D341Med (cell line): Measurements from ENCODE around the gene GTF3A.
"Not testable (repeated sequence)": the region's sequence is repeated elsewhere in the genome, so short reads cannot be mapped to it uniquely, and the experiment has no call there.

Experiments used
- DNase-seq: peaks from one replicate; pipeline ENCODE4 v3.0.0; 2012; ENCODE audit warnings: low spot score

The GTF3A gene

DNA sequence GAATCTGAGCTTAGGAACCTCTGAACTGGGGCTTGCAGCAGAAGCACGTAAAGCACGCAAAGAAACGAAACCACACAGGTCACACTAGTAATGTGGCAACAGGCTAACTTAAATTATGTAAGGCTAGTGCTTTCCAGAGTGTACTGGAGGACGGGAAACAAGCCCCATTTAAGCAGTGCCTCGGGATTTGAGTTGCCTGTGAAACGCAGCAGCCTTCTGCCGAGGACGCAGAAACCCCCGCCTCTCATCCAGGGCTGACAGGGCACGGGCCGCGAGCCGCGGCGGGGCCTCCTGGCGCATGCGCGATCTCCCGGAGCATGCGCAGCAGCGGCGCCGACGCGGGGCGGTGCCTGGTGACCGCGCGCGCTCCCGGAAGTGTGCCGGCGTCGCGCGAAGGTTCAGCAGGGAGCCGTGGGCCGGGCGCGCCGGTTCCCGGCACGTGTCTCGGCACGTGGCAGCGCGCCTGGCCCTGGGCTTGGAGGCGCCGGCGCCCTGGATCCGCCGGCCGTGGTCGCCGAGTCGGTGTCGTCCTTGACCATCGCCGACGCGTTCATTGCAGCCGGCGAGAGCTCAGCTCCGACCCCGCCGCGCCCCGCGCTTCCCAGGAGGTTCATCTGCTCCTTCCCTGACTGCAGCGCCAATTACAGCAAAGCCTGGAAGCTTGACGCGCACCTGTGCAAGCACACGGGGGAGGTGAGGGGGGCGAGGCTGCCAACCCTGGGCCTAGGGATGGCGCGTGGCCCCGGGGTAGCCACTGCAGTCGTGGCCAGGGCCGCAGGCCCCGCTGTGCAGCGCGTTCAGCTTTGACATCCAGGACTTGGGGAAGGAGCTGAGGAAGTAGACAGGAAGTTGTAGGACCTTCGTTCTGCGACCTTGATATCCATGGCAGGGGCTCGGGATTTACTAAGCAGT lies at the start of gene GTF3A:
TSS of gene GTF3A (plus strand) at position 374 of the 912 bp plus-strand sequence.
- DNase-seq = peak; percentile 99

DNA sequence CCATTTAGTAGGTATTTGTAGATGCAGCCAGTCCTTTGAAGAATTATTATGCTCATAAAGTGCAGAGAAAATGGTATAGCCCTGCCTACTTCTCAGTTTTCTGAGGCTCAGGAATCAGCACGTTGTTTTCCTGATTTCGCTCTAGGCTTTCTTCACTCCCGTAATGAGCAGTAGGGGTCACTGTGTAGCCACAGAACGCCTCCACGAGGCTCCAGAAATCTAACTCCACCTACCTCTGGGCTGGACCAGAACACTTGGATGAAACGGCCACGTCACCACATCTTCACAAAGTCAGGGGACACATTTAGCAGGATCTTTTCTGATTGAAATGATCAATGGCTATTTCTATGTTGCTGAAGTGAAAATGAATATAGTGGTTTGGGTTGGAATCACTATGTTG lies 49.8 kb upstream of the GTF3A start:
- peak; percentile 74 for DNase-seq

DNA sequence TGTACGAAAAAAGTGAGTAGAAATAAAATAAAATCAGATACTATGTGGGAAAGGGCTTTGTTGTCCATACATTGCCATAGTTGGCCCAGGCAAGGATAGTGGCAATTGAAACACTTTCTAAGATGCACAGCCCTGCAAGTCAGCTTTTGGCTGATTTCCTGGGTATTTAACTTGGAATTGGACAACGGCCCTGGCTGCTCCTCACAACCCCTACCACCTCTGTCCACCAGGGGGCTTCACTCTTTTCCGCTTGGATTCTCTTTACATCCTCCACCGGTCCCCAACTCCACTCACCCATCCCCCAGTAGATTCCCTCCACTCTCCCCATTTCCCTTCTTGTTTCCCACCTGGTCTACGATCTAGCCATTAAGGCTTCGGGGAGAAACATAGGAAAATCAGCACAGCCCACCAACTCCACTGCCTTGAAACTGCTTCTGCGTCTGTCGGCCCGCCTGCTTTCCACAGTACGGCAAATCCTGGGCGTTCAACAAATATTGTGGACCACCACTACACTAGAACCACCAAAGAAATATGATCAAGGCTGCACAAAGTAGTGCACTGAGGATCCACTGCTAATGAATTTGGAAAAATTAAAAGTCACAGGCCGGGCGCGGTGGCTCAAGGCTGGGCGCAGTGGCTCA lies 48.6 kb upstream of the GTF3A start:
- DNase-seq = peak; percentile 80

DNA sequence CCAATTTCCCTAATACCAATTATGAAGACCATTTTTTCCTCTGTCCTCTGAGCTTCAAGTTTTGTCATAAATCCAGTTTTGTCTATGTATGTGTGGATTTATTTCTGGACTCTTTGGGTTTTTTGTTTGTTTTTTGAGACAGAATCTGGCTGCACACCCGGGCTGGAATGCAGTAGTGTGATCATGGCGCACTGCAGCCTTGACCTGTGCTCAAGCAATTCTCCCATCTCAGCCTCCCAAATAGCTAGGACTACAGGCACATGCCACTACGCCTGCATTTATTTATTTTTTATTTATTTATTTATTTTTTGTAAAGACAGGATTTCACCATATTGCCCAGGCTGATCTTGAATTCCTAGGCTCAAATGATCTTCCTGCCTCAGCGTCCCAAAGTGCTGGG lies 45.3 kb upstream of the GTF3A start:
- DNase-seq = no peak

DNA sequence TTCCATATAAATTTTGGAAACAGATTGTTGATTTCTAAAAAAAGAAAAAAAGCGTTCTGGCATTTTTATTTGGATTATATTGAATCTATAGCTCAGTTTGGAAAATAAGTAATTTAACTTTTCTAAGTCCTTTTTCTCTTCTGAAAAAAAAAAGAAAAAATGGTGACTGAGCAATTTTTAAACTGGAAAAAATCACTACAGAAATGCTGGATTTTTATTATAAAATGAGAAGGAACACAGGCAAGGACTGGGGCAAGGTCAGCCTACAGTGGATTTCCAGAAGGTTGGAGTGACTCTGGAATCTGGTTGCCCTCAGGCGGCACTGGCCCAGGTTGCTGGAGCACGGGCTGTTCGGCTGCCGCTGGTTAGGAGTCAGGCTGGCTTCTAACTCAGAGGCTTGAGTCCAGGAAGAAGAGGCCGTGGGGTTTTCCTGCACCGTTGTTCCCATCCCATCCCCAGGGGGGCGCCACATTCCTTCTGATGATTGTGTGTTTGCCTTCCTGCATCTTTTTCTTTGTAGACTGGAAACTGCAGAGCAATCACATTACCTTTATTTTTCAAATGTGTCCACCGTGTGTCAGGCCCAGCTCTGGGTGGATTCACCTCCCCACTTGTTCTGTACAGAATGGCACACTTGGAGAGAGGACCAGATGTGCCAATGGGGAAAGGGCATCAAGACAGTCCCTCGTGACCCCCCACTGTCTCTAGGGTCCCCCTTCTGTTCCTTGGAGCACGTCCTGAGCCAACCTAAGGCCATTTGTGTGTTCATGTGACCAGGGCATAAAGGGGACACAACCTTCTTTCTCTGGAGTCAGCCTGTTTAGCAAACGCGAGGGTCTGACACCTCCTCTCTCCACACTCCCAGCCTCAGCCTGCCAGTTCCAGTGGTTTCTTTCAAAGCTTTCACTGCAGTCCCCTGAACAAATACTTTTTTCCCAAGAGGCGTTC lies 44.5 kb upstream of the GTF3A start:
- DNase-seq = peak; percentile 60

DNA sequence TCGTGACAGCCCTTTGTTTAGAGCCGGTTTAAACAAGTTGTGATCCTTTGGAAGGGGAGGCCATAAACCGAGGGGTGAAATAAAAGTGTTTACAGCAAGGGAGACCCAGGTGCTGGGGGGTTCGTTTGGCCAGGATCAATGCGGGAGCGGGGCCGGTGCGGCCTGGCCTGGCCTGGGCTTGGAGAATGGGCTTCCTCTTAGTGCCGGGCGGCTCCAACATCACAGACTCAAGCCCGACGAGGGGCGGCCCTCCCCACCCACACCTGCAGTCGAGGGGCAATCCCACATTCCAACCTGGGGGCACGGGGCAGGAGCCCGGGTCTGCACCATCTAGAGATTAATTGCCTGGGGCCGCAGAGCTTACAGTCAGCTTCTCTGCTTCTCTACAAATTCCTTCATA lies 42.8 kb upstream of the GTF3A start:
- no peak for DNase-seq

DNA sequence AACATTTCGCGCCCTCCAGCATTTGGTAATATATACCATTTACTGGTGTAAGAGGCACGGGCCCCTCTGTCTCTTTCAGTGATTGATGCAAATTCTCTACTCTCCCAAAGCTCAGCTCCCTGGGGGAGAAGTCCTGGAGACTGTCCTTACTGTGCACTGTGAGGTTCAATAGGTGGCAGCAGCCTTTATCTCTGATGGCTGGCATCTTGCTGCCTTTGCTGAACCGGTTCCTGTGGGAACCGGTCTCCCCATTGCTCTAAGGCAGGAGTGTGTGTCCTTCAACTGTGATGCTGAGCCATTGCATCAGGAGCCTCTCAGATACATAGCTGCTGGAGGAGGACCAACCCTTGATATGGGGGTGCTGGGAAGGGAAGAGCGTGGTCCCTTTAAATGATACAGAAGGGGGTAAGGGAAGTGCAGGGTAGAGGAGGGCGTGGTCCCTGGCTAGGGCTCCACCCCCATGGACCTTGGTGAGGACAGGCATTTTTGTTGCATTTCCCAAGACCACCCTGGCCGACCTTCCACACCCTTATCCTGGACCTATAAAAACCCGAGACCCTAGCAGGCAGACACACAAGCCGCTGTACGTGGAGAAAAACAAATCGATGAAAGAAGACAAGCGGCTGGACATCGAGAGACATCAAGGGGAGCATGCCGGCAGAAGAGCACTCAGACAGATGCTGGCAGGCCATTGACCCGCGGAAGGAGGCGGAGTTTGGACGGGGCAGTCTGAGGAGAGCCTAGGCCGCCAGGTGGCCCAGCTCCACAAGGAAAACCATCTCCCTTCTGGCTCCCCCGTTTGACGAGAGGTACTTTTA lies 41.1 kb upstream of the GTF3A start:
- DNase-seq = no peak

DNA sequence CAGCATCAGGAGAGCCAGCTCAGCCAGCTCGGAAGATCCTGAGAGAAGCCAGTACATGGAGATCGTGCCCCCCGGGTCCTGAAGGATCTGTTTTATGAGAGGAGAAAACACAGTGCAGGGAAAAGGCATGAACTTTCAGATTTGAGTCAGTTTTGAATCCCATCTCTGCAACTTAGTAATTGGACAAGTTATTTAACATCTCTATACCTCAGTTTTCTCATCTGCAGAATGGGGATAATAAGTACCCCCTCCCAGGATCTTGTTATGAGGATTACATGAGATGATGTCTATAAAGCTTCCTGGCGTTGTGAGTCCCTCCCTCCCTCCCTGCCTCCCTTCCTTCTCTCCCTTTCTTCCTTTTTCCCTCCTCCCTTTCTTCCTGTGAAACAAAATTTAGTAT lies 40.1 kb upstream of the GTF3A start:
- no peak for DNase-seq

DNA sequence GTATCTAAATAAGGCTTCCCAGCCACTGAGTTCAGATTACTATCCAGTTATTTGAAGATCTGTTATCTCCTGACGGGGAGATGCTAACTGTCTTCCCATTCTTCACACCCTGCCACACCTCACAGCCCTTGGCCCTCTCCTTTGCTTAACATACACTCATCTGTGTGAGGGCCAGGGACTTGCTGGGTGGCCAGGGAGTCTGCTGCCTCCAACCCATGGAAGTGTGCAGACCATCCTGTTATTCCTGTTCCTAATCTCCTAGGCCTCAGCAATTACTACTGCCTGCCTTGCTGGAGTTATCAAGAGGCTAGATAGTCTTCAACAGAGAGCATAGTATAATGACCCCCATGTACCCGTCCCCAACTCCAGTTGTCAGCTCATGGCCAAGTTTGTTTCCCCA lies 36.2 kb upstream of the GTF3A start:
- DNase-seq = no peak

DNA sequence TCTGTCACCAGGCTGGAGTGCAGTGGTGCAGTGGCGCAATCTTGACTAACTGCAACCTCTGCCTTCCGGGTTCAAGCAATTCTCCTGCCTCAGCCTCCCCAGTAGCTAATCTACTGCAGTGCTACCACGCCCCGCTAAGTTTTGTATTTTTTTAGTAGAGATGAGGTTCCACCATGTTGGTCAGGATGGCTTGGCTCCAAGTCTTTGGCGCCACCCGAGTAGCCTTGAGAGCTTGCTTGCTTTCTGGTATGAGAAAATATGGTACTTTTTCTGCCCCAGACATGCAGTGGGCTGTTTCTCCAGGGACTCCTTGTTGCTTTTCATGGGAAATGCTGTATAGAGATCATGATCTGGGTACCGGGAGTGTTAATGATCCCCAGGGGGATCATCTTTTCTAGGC lies 34.5 kb upstream of the GTF3A start:
- no peak for DNase-seq

DNA sequence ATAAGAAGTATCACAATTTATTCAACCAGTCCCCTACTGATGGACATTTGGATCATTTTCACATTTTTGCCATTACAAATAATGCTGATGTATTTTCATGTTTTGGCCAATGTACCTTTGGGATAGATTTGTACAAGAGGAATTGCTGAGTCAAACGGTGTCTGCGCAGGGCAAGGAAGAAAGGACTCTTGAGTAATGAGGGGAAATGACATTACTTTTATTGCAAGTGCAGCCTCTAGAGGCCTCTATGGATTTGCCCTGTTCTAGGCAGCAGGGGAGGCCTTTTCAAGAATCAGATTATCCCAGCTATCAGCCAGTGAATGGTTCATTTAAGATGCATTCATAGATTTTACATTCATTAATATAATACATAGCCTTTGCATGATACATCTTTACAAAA lies 32.9 kb upstream of the GTF3A start:
- no peak for DNase-seq

DNA sequence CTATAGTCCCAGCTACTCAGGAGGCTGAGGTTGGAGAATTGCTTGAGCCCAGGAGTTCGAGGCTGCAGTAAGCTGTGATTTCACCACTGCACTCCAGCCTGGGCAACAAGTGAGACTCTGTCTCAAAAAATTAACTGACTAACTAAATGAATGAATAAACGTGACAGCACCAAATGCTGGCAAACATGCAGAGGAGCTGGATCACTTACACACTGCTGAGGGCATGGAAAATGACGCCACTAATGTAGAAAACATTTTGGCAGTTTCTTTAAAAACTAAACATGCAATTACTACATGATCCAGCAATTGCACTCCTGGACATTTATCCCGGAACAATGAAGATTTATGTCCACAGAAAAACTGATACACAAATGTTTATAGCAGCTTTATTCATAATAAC lies 31.3 kb upstream of the GTF3A start:
- DNase-seq = no peak

DNA sequence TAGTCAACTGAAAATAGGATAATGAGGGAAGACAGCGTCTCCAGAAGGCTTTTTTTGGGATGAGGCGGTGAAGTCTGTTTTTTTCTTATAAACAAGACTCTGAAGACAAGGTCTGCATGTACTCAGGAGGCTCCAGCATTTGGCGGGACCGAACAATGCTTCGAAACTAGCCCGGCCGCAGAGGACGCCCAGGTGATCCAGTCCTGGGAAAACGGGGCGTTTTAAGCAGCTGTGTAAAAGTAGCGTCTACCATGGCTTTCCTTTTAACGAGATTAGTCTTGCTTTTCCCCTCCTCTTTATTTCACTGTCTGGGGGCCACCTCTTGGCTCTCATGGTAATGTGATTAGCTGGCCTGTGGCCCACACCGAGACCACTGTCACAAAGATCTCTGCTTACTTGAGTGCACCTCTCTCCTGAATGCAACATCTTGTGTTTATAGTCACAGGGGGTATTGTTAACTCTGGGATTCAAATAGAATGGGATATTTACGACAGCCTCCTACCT lies 29.4 kb upstream of the GTF3A start:
- DNase-seq = no peak

DNA sequence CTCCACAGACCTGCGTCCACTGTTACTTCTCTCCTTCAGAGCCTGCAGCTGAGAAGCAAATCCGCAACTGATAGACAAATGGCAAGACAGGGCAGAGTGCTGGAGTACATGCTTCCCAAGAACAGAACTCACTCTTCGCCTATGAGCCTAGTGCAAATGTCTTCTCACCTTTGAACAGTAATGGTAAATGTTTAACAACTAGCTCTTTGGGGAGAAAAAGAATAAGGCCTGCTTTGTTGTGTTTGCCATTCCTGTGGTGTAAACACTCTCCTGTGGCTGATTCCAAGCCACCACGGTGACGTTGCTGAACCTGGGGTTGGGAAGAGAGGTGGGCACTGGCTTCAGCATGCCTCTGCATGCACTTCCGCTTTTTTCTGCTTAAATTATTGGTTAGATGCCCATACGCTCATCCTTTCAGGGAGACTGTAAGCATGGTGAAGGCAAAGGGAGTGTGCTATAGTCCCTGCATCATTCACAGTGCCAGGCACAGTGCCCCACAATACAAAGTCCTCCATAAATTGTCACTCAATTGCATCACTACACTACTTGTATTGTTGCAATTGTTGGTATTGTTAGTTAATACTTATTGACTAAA lies 28.1 kb upstream of the GTF3A start:
- DNase-seq = no peak

DNA sequence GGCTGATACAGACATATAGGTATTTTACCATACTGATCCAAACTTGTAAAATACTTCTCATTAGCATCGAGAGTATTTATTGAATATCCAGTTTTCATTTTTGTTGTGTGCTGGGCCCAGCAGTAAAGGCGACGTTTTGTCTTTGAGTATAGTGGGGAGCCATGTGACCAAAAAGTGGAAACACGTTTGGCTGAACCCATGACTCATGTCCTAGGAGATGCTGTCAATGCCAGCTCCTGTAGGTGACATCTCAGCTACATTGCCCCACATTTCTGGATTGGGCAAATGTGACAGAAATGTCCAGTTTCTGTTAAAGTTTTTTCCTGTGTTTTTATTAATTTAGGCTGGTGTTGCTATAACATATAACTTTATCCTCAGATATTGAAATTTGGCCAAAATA lies 26.1 kb upstream of the GTF3A start:
- no peak for DNase-seq

DNA sequence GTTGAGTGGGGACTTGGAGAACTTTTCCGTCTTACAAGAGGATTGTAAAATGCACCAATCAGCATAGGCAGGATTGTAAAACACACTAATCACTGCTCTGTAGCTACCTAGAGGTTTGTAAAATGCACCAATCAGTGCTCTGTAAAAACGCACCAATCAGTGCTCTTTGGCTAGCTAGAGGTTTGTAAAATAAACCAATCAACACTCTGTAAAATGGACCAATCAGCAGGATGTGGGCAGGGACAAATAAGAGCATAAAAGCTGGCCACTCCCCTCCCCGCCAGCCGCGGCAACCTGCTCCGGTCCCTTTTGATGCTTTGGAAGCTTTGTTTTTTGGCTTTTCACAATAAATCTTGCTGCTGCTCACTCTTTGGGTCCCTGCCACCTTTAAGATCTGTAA lies 24.0 kb upstream of the GTF3A start:
- not testable (repeated sequence) for DNase-seq

DNA sequence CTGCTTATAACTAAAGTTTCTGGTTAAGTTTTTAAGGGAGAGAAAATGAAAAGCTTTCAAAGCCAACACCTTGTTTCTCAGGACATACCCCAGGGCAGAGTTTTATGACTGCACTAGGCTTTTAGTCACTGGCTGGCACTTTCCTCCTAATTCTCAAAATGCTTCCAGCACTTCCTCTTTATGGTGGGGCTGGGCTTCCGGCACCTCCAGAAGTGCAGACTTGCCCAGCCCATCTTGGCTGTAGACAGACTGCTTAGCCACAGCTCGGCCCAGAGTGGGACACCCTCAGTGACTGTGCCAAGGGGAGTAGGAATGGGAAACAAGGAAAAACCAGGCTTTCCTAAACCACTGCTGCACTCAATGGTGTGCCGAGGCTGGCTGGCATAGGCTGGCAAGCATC lies 23.2 kb upstream of the GTF3A start:
- DNase-seq = no peak

DNA sequence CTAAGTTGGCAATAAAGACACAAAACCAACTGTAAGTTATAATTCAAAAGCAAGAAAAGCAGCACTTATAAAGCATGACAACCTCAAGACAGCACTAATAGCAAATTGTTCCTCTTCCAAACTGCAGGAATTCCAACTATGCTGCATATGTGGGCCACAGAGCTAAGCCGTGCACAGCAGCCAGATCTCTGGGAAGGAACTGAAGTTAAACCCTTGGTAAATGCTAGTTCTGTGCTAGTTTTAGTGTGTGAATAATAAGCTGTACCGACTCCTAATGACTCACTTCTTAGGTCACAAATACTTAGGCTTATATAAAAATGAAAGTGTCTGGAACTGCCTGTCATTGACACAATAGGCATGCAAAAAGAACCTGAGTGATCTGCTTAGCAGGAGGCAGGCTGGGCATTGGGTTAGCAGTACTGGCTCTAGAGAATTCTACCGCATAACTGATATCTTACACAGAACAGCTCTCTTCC lies 21.2 kb upstream of the GTF3A start:
- DNase-seq = no peak

DNA sequence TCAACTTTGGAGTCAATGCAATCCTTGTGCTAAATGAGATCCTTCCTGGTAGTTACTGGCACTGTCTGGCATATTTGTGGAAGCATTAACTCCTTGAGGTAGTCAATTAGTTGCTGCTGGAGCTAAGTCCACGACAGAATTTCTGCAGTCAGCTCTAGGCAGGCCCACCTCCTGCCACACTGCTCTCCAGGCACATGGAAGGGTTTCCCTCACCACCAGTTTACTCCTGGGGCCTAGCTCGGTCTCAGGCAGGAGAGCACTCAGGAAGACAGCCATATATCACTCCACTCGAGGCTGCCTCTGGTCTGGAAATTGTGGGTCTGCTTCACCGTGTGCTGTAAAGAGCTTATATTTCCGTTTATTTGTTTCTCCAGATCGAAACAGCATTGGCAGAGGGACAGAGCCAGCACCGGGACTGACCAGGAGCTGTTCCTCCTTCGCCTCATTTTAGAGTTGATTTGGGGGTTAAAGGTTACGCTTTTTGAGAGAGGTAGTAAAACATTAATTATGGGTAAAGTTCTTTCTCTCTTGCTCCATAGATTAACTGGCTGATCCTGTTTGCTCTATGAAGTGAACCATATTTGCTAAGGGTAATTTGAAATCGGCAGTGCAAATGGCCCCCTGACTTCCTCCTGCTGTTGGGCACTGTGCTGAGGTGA lies 20.6 kb upstream of the GTF3A start:
- DNase-seq = no peak

DNA sequence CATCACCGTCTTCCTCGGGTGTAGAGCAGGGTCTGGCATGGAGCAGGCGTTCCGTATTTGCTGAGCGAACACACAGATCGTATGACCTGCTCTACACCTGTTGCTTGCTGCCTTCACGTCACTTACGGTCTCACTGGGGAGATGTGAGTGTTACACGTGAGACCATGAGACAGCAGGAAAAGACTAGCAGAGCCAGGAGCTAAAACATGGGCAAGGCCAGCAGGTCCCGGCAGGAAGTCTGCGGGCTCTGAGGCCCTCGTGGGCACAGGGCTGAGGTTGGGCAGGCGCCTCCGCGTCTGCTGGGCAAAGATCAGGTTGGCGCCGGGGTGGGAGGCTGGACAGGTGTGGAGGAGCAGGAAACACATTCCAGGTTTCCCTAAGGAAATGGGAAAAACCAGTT lies 19.7 kb upstream of the GTF3A start:
- no peak for DNase-seq
